ENCODE results near the gene IRF1. TPM values are rescaled to one million over a fixed set of nuclear protein-coding genes. Genes with fewer than 3 reads are reported as not detected.

Gene IRF1
- total and polyA plus RNA-seq, 2 of the 4 experiments (the other 2 are of a cell fraction): 11.1 to 18.9 TPM

- TF ChIP-seq BHLHE40 (IDR thresholded peaks at IDR 0.05; ENCODE audit: low read depth, low read length): no peak
- no peak for TF ChIP-seq CTCF (conservative IDR thresholded peaks at IDR 0.05; ENCODE audit: low read depth, low read length)
- no peak for TF ChIP-seq RAD21 (IDR thresholded peaks at IDR 0.05; ENCODE audit: low read length)
Measured at GRCh38 chr5:132501629-132501956, 11.0 kb upstream of the IRF1 start (continued).
